HCT116 (cell line): Measurements from ENCODE around the gene FAM193A. TPM values are rescaled to one million over a fixed set of nuclear protein-coding genes. Genes with fewer than 3 reads are reported as not detected.

Experiments
- ATAC-seq: fragments of 200-7000 bp; cut with Tn5 transposase; 2 replicates; pipeline ENCODE4 v1.9.1; 2020; ENCODE audit warnings: mild to moderate bottlenecking, moderate library complexity
- BruUV-seq: library from RNA; stranded (reverse); fragments of 400-500 nt; replicated peaks from 2 replicates; lab custom pipeline; 2021; lab: Mats Ljungman, UMichigan
- CTCF ChIA-PET: fragments of 300-600 bp; sonication (Branson Sonifier 250); formaldehyde crosslinking; loops from one replicate; lab custom pipeline; 2021; ENCODE audit warnings: antibody characterized with exemption; lab: Charles Lee
- POLR2A ChIA-PET: fragments of 300-600, 350-600 bp; sonication (Branson Sonifier 250); formaldehyde crosslinking; loops from one replicate; lab custom pipeline; 2021; ENCODE audit warnings: antibody characterized with exemption; lab: Charles Lee
- RAD21 ChIA-PET, 2 experiments: fragments of 300-600 bp; sonication (Branson Sonifier 250); formaldehyde crosslinking; loops; one replicate each; lab custom pipeline; 2023; ENCODE audit warnings: low total read pairs in 2 of 2; ENCODE audit not compliant: uncharacterized antibody in 2 of 2, unreplicated experiment in 2 of 2, low non-redundant PET in 1 of 2; lab: Charles Lee
- DNase-seq: peaks from one replicate; pipeline ENCODE4 v3.0.0-alpha.2; 2010; ENCODE audit warnings: low read depth, low spot score
- H2AFZ ChIP-seq: fragments of 200-600 bp; shearing (Covaris generic), sonication (generic); 2 replicates; pipeline ENCODE4 v1.6.1; 2017; ENCODE audit warnings: low read depth, mixed run types, mixed read lengths, antibody characterized with exemption, low read length; ENCODE audit not compliant: poor library complexity, severe bottlenecking
- H3K27ac ChIP-seq: 2 replicates; pipeline ENCODE4 v1.5.1; 2012; ENCODE audit warnings: low read depth, low read length
- H3K27me3 ChIP-seq: fragments of 200-600 bp; sonication (generic); 2 replicates; pipeline ENCODE4 v1.6.1; 2016; ENCODE audit warnings: mixed run types, low read length, mixed read lengths; ENCODE audit not compliant: insufficient read depth
- H3K36me3 ChIP-seq, 2 experiments: fragments of 200-500 bp in 1 of 2; fragments of 200-600 bp in 1 of 2; sonication (Bioruptor generic) in 1 of 2; sonication (generic) in 1 of 2; 2 replicates each; pipeline versions ENCODE4 v1.5.1 to v1.6.1; 2014 to 2016; ENCODE audit warnings: low read length in 2 of 2, inconsistent platforms in 1 of 2, mixed read lengths in 1 of 2, mixed run types in 1 of 2; ENCODE audit not compliant: insufficient read depth in 2 of 2, control insufficient read depth in 1 of 2
- H3K4me1 ChIP-seq, 2 experiments: fragments of 200-600 bp in 1 of 2; sonication (generic) in 1 of 2; 2 replicates each; pipeline versions ENCODE4 v1.5.1 to v1.6.1; 2012 to 2017; ENCODE audit warnings: low read length in 2 of 2, inconsistent platforms in 1 of 2, mild to moderate bottlenecking in 1 of 2, mixed read lengths in 1 of 2, mixed run types in 1 of 2, moderate library complexity in 1 of 2; ENCODE audit not compliant: insufficient read depth in 2 of 2, control insufficient read depth in 1 of 2
- H3K4me2 ChIP-seq: fragments of 200-600 bp; sonication (generic); 2 replicates; pipeline ENCODE4 v1.6.1; 2017; ENCODE audit warnings: mixed run types, low read length, mixed read lengths
- H3K4me3 ChIP-seq, 2 experiments: fragments of 200-600 bp in 1 of 2; sonication (generic) in 1 of 2; replicated peaks in 1 of 2; 2 replicates each; pipeline ENCODE4 v1.5.1; 2011 to 2016; ENCODE audit warnings: low read length in 2 of 2, control low read depth in 1 of 2, low read depth in 1 of 2, mild to moderate bottlenecking in 1 of 2, mixed read lengths in 1 of 2, mixed run types in 1 of 2
- H3K79me2 ChIP-seq: fragments of 200-600 bp; sonication (generic); 2 replicates; pipeline ENCODE4 v1.6.1; 2017; ENCODE audit warnings: mild to moderate bottlenecking, mixed run types, low read length, moderate library complexity, mixed read lengths; ENCODE audit not compliant: insufficient read depth
- H3K9ac ChIP-seq: fragments of 200-600 bp; sonication (generic); 2 replicates; pipeline ENCODE4 v1.6.1; 2016; ENCODE audit warnings: low read length, mixed read lengths
- H3K9me2 ChIP-seq: fragments of 200-600 bp; sonication (generic), shearing (Covaris generic); 2 replicates; pipeline ENCODE4 v1.6.1; 2017; ENCODE audit warnings: mixed run types, mild to moderate bottlenecking, moderate library complexity; ENCODE audit not compliant: insufficient read depth
- H3K9me3 ChIP-seq, 2 experiments: fragments of 200-500 bp in 1 of 2; fragments of 200-600 bp in 1 of 2; sonication (Bioruptor generic) in 1 of 2; sonication (generic) in 1 of 2; 2 replicates each; pipeline ENCODE4 v1.6.1; 2014 to 2017; ENCODE audit warnings: low read length in 2 of 2, mixed read lengths in 2 of 2, inconsistent platforms in 1 of 2, low read depth in 1 of 2, mild to moderate bottlenecking in 1 of 2, mixed run types in 1 of 2, moderate library complexity in 1 of 2; ENCODE audit not compliant: control insufficient read depth in 1 of 2, insufficient read depth in 1 of 2
- H4K20me1 ChIP-seq: fragments of 200-600 bp; sonication (generic), shearing (Covaris generic); 2 replicates; pipeline ENCODE4 v1.6.1; 2017; ENCODE audit warnings: mixed run types, mild to moderate bottlenecking, moderate library complexity; ENCODE audit not compliant: insufficient read depth
- ATF3 ChIP-seq: IDR thresholded peaks from 2 replicates; pipeline ENCODE4 v1.6.1; 2012
- CBX3 ChIP-seq: IDR thresholded peaks from 2 replicates; pipeline ENCODE4 v1.6.1; 2012; ENCODE audit warnings: low read depth
- CTCF ChIP-seq, 3 experiments: fragments of 200-600 bp in 1 of 3; sonication (generic) in 1 of 3; IDR thresholded peaks in 2 of 3; conservative IDR thresholded peaks in 1 of 3; 2 replicates each; pipeline ENCODE4 v1.5.1; 2012 to 2017; ENCODE audit warnings: low read depth in 2 of 3, low read length in 2 of 3, antibody characterized with exemption in 1 of 3, borderline replicate concordance in 1 of 3, control low read depth in 1 of 3, mild to moderate bottlenecking in 1 of 3, mixed read lengths in 1 of 3, mixed run types in 1 of 3, moderate library complexity in 1 of 3; ENCODE audit not compliant: insufficient read depth in 1 of 3
- EGR1 ChIP-seq: IDR thresholded peaks from 2 replicates; pipeline ENCODE4 v1.6.1; 2012; ENCODE audit warnings: low read depth
- FOSL1 ChIP-seq: IDR thresholded peaks from 2 replicates; pipeline ENCODE4 v1.6.1; 2012; ENCODE audit warnings: low read depth
- MAX ChIP-seq: IDR thresholded peaks from 2 replicates; pipeline ENCODE4 v1.6.1; 2012
- POLR2A ChIP-seq: IDR thresholded peaks from 2 replicates; pipeline ENCODE4 v1.7.0; 2011; ENCODE audit warnings: borderline replicate concordance; ENCODE audit not compliant: insufficient read depth, insufficient read length; ENCODE audit errors: extremely low read depth
- POLR2AphosphoS5 ChIP-seq: IDR thresholded peaks from 2 replicates; pipeline ENCODE4 v1.6.1; 2011; ENCODE audit warnings: mild to moderate bottlenecking, low read depth, low read length, moderate library complexity
- REST ChIP-seq: IDR thresholded peaks from 2 replicates; pipeline ENCODE4 v1.6.1; 2012; ENCODE audit warnings: low read depth
- SIN3A ChIP-seq: IDR thresholded peaks from 2 replicates; pipeline ENCODE4 v1.6.1; 2012; ENCODE audit warnings: low read depth
- SRF ChIP-seq: IDR thresholded peaks from 2 replicates; pipeline ENCODE4 v1.6.1; 2012; ENCODE audit warnings: low read depth
- YY1 ChIP-seq: IDR thresholded peaks from 2 replicates; pipeline ENCODE4 v1.6.1; 2011; ENCODE audit warnings: low read length, low read depth, moderate library complexity, mild to moderate bottlenecking; ENCODE audit not compliant: insufficient replicate concordance; ENCODE audit errors: extremely low read depth
- ZNF274 ChIP-seq: fragments of 200-500 bp; sonication (Bioruptor generic); IDR thresholded peaks from 2 replicates; pipeline ENCODE4 v1.6.1; 2014; ENCODE audit warnings: mild to moderate bottlenecking, low read depth, low read length, inconsistent platforms
- intact Hi-C: fragments of 100-400 bp; cut with micrococcal nuclease; formaldehyde crosslinking; loops from 2 replicates; pipeline ENCODE4 v1.10.0; 2022
- total RNA-seq: library from RNA; stranded (reverse); gene quantifications from one replicate; pipeline ENCODE4 v1.2.1, GENCODE V29; 2021; ENCODE audit not compliant: unreplicated experiment

Gene FAM193A
- total RNA-seq, 1 experiment from 2014 or later, result 15.7 TPM

GRCh38 chr4:2767046-2767704, 230.7 kb downstream of the FAM193A start:
- no peak overlapping the region for H3K27ac ChIP-seq
- ChIA-PET CTCF (no interaction called here), RAD21 (no interaction called here), POLR2A (no interaction called here)
- TF ChIP-seq POLR2AphosphoS5 (no peak), SRF (no peak), ZNF274 (no peak)
- H3K4me1 ChIP-seq, result peaks cover 2 to 11% of the 10 kb centered on the region in 2 experiments; a peak in 2 of 4 replicates
- no peaks in the 10 kb centered on the region for H3K9me3 ChIP-seq
- H3K9ac ChIP-seq, result no peak overlapping the region
- no TSS peak for BruUV-seq
- no peak overlapping the region for H3K4me2 ChIP-seq
- H2AFZ ChIP-seq, result no peak overlapping the region
- no peak overlapping the region for H3K4me3 ChIP-seq
- intact Hi-C loops, result no loop called here
- no peaks in the 10 kb centered on the region for H3K79me2 ChIP-seq
- no peaks in the 10 kb centered on the region for H3K27me3 ChIP-seq
- no peaks in the 10 kb centered on the region for H3K36me3 ChIP-seq
- no peaks in the 10 kb centered on the region for H3K9me2 ChIP-seq
- H4K20me1 ChIP-seq, result no peaks in the 10 kb centered on the region
- ATAC-seq (no peak), DNase-seq (no peak)

- ATAC-seq, result no peak
Observed at GRCh38 chr4:2767705-2768074, 231.2 kb downstream of the FAM193A start.

More at GRCh38 chr4:2767705-2768074, 231.2 kb downstream of the FAM193A start:
- Histone ChIP-seq H3K36me3 (no peaks in the 10 kb centered on the region), H3K9ac (no peak overlapping the region), H3K4me2 (no peak overlapping the region), H3K4me3 (no peak overlapping the region), H3K4me1 (peaks cover 2 to 11% of the 10 kb centered on the region in 2 experiments; a peak in 2 of 4 replicates), H2AFZ (no peak overlapping the region), H3K9me3 (no peaks in the 10 kb centered on the region), H3K27me3 (no peaks in the 10 kb centered on the region), H3K79me2 (no peaks in the 10 kb centered on the region), H4K20me1 (no peaks in the 10 kb centered on the region), H3K9me2 (no peaks in the 10 kb centered on the region), H3K27ac (no peak overlapping the region)
- no TSS peak for BruUV-seq
- RAD21 ChIA-PET, result no interaction called here
- no peak for DNase-seq
- CTCF ChIA-PET, result no interaction called here
- POLR2A ChIA-PET, result no interaction called here
- TF ChIP-seq POLR2AphosphoS5, result no peak
- TF ChIP-seq ATF3, result no peak
- no peak for TF ChIP-seq YY1
- no peak for TF ChIP-seq POLR2A
- no peak for TF ChIP-seq CBX3
- no peak for TF ChIP-seq CTCF (IDR thresholded peaks at IDR 0.05 in 2 of 3, conservative IDR thresholded peaks at IDR 0.05 in 1 of 3; ENCODE audit: borderline replicate concordance in 1 of 3, insufficient read depth in 1 of 3, low read depth in 2 of 3, low read length in 2 of 3)
- no peak for TF ChIP-seq FOSL1
- TF ChIP-seq EGR1, result no peak
- no peak for TF ChIP-seq SIN3A
- no peak for TF ChIP-seq MAX
- no peak for TF ChIP-seq REST
- no peak for TF ChIP-seq ZNF274
- intact Hi-C loops, result no loop called here
